GM12874 (cell line): ENCODE results near the gene SLC15A1.

Experiments
- TF ChIP-seq, protein P1 (sequence below): IDR thresholded peaks from 2 replicates; pipeline ENCODE4 v1.5.1; 2011; ENCODE audit warnings: low read depth, mild to moderate bottlenecking, control low read depth, low read length, moderate library complexity; ENCODE audit not compliant: insufficient read depth

Gene SLC15A1

DNA sequence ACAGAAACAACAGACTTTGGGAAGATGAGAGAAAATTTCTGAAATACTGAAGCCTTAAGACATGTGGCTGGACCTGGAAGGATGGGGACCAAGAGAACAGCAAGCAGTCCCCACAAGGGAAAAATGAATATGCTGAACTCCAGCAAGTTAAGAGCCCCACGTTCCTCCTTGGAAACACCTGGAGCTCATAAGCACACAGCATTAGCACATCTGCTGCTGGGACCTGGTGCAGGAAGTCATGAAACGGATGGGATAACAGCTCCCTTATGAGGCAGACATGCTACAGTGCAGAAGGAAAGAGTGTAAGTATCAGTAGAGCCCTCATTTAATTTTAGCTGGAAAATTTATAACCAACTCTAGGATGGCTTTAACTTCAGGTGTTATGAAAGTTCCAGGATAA, 67.3 kb downstream of the SLC15A1 start:
- TF ChIP-seq, protein P1, sequence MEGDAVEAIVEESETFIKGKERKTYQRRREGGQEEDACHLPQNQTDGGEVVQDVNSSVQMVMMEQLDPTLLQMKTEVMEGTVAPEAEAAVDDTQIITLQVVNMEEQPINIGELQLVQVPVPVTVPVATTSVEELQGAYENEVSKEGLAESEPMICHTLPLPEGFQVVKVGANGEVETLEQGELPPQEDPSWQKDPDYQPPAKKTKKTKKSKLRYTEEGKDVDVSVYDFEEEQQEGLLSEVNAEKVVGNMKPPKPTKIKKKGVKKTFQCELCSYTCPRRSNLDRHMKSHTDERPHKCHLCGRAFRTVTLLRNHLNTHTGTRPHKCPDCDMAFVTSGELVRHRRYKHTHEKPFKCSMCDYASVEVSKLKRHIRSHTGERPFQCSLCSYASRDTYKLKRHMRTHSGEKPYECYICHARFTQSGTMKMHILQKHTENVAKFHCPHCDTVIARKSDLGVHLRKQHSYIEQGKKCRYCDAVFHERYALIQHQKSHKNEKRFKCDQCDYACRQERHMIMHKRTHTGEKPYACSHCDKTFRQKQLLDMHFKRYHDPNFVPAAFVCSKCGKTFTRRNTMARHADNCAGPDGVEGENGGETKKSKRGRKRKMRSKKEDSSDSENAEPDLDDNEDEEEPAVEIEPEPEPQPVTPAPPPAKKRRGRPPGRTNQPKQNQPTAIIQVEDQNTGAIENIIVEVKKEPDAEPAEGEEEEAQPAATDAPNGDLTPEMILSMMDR: no peak

DNA sequence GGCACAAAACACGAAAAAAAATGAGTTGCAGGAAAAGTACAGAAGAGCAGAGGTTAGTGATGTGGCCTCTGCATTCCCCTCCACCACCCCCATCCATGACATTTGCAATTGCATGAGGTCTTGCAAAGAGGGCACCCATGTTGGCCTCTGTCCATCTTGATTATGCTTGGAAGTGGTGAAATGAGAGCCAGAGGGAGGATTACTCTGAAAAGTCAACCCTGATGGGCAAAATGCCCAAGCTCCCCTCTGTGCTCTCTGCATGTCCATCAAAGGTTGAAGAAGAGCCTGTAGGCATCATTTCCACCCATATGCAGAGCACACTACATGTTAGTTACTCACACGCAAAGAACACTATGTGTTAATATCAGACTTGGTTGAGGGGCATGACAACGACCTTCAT, 71.4 kb downstream of the SLC15A1 start:
- TF ChIP-seq, protein P1: no peak

DNA sequence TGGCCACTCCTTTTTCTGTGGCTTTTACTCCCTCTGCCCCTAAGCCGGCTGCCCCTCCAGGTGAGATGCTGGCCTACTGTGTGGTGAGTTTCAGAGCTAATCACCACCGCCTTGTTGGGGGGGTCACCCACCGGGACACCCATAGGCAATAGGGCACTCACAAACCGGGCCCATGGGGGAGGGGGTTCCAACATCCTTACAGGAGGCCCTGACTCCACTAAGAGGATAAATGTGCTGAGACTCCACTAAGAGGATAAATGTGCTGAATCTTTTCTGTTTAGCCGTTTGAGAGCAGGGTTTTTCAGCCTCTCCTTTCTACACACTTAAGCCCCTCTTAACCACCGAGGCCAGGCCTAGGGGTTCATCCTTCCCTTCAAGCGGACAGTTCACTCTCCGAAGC, 73.7 kb downstream of the SLC15A1 start:
- TF ChIP-seq, protein P1: no peak

DNA sequence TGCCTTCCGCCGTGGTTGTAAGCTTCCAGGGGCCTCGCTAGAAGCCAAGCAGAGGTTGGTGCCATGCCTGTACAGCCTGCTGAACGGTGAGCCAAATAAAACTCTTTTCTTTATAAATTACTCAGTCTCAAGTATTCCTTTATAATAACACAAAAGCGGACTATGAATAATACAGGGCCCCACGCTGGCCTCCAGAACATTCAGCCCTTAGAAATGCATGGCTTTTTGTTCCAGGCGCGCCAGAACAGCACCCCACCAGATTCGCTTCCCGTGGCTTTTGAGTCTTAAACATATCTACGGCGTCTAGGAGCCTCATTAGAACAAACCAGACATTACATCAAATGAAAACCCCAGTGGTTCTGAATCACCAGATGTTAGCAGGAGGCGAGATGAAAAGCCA, 75.1 kb downstream of the SLC15A1 start:
- TF ChIP-seq, protein P1: no peak

DNA sequence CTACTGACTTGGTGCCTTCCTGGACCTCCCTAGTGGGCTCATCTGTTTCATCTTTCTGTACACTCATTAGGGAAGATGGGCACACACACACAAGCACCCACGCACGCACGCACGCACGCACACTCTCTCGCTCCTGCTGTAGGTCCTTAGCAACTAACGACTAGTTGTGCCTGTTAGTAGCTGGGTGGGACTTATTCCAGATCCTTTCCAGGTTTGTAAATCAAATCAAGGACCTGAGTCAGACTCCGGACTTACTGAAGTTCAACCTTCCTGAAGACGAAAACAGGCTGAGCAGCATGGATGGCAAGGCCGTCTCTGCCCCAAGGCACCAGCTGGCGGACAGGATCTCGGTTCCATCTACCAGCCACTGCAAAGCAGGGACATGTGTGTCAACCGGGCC, 76.2 kb downstream of the SLC15A1 start:
- TF ChIP-seq, protein P1: no peak

DNA sequence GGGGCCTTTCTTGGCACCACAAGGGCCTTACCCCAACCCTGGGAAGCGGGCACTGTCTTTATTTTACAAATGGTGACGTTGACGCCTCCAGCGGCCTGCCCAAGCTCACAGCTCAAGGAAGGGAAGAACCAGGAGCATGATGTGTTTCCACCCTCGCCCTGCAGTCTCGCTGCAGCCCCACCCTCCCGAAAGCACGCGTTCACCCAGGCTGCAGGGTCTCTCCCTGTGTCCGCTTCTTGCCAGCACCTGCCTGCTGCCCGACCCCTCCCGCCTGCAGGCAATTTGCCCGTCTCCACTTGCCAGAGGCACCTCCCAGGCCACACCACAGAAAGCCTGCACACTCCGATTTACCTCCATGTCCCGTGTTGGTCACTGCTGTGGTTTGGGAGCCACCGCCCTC, 76.6 kb downstream of the SLC15A1 start:
- TF ChIP-seq, protein P1: no peak

DNA sequence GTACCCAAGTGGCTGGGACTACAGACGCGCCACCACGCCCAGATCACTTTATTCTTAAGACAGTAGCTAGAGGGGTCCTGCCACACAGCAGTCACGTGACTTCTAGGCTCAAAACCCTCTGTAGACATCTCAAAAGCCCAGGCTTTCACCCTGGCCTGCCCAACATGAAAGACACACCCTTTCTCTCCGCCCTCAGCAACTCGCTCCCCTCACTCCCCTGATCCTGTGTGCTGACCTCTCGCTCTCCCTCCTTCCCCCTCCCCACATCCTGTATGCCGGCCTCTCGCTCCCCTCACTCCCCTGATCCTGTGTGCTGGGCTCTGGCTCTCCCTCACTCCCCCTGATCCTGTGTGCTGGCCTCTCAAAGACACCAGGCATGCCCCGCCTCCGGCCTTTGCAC, 77.4 kb downstream of the SLC15A1 start:
- TF ChIP-seq, protein P1: no peak
